ENCODE data around the gene SAMD11. TPM values are rescaled to one million over a fixed set of nuclear protein-coding genes. Genes with fewer than 3 reads are reported as not detected.

Gene SAMD11
- total and polyA plus RNA-seq, 2 experiments from 2014 or later: 32.2 to 146 TPM

DNA sequence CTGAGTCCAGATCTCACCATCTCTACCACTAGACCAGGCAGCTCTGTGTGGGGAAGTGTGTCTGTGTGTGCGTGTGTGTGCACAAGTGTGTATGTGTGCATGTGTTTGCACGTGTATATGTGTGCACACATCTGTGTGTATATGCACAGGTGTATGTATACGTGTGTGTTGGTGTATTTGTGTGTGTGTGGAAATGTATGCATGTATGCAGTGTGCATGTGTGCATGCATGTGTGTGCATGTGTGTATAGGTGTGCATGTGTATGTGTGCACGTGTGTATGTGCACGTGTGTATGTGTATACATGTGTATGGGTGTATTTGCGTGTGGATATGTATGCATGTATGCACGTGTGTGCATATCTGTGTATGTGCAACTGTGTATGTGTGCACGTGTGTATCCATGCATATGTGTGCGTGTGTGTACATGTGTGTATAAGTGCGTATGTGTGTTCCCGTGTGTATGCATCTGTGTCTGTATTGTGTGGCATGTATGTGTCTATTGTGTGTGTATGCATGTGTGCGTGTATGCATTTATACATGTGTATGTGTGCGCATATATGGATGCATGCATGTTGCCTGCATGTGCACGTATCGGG, 45.6 kb downstream of the SAMD11 start:
- TF ChIP-seq, protein P1, sequence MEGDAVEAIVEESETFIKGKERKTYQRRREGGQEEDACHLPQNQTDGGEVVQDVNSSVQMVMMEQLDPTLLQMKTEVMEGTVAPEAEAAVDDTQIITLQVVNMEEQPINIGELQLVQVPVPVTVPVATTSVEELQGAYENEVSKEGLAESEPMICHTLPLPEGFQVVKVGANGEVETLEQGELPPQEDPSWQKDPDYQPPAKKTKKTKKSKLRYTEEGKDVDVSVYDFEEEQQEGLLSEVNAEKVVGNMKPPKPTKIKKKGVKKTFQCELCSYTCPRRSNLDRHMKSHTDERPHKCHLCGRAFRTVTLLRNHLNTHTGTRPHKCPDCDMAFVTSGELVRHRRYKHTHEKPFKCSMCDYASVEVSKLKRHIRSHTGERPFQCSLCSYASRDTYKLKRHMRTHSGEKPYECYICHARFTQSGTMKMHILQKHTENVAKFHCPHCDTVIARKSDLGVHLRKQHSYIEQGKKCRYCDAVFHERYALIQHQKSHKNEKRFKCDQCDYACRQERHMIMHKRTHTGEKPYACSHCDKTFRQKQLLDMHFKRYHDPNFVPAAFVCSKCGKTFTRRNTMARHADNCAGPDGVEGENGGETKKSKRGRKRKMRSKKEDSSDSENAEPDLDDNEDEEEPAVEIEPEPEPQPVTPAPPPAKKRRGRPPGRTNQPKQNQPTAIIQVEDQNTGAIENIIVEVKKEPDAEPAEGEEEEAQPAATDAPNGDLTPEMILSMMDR (IDR thresholded peaks at IDR 0.05; ENCODE audit: low read depth, low read length): no peak
- no peak overlapping the region for H3K27ac ChIP-seq
- H3K36me3 ChIP-seq: no peaks in the 10 kb centered on the region
- peaks cover 92% of the 10 kb centered on the region for H3K27me3 ChIP-seq
- no peak overlapping the region for H3K4me3 ChIP-seq
- no peaks in the 10 kb centered on the region for H3K9me3 ChIP-seq (ENCODE audit: low read depth)
- H3K4me1 ChIP-seq (ENCODE audit: low read depth): no peaks in the 10 kb centered on the region
- DNase-seq (ENCODE audit: low read depth in 1 of 2, low spot score in 1 of 2): no peak

DNA sequence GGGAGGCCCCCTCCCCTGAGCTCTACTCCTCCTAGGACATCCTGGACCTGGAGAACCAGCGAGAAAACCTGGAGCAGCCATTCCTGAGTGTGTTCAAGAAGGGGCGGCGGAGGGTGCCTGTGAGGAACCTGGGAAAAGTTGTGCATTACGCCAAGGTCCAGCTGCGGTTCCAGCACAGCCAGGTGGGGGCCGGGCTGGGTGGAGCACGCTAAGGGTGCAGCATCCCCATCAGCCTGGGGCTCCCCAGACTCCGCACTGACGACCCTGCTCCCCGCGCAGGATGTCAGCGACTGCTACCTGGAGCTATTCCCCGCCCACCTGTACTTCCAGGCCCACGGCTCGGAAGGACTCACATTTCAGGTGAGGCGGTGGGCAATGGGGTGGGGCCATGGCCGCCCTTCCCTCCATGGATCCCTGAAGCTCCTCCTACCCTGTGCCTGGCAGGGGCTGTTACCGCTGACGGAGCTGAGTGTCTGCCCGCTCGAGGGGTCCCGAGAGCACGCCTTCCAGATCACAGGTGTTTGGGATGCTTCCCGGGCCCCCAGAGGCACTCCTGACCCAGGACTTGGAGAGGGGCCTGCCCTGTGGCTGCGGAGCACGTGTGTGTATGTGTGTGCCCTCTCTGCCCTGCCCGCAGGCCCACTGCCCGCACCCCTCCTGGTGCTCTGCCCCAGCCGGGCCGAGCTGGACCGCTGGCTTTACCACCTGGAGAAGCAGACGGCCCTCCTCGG, 46.7 kb downstream of the SAMD11 start:
- H3K4me3 ChIP-seq: no peak overlapping the region
- DNase-seq (ENCODE audit: low read depth in 1 of 2, low spot score in 1 of 2): no peak
- no peak overlapping the region for H3K27ac ChIP-seq
- H3K9me3 ChIP-seq (ENCODE audit: low read depth): no peaks in the 10 kb centered on the region
- no peaks in the 10 kb centered on the region for H3K4me1 ChIP-seq (ENCODE audit: low read depth)
- H3K27me3 ChIP-seq: peaks cover 99% of the 10 kb centered on the region
- TF ChIP-seq, protein P1 (IDR thresholded peaks at IDR 0.05; ENCODE audit: low read depth, low read length): no peak
- no peaks in the 10 kb centered on the region for H3K36me3 ChIP-seq

DNA sequence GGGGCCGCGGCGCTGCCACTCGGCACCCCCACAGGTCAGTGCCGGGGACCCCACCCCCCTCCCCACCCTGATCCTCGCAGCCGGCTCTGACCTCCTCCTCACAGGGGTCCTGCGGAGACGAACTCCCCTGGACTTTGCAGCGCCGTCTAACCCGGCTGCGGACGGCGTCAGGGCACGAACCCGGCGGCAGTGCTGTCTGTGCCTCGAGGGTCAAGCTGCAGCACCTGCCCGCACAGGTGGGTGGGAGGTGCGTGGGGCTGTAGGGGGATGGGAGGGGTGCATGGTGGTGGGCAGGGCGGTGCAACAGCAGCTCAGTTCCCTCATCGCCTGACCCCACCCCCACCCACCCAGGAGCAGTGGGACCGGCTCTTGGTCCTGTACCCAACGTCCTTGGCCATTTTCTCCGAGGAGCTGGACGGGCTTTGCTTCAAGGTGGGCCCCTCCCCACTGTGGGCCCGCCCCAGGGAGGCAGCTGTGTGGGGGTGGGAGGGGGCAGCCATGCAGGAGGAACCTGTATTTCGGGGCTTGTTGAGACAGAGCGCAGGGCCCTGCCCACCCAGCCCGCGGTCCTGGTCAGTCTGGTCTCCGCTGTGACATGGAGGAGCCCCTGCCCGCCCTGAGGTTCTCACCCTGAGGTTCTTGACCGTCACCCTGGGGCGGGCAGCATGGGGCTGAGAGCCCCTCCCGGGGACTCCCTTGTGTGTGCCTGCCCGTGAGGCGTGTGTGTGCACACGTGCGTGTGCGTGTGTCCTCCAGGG, 47.4 kb downstream of the SAMD11 start:
- no peaks in the 10 kb centered on the region for H3K9me3 ChIP-seq (ENCODE audit: low read depth)
- H3K4me3 ChIP-seq: no peak overlapping the region
- DNase-seq (ENCODE audit: low read depth in 1 of 2, low spot score in 1 of 2): no peak
- TF ChIP-seq, protein P1 (IDR thresholded peaks at IDR 0.05; ENCODE audit: low read depth, low read length): no peak
- H3K27ac ChIP-seq: no peak overlapping the region
- peaks cover 95% of the 10 kb centered on the region for H3K27me3 ChIP-seq
- no peaks in the 10 kb centered on the region for H3K4me1 ChIP-seq (ENCODE audit: low read depth)
- H3K36me3 ChIP-seq: no peaks in the 10 kb centered on the region

DNA sequence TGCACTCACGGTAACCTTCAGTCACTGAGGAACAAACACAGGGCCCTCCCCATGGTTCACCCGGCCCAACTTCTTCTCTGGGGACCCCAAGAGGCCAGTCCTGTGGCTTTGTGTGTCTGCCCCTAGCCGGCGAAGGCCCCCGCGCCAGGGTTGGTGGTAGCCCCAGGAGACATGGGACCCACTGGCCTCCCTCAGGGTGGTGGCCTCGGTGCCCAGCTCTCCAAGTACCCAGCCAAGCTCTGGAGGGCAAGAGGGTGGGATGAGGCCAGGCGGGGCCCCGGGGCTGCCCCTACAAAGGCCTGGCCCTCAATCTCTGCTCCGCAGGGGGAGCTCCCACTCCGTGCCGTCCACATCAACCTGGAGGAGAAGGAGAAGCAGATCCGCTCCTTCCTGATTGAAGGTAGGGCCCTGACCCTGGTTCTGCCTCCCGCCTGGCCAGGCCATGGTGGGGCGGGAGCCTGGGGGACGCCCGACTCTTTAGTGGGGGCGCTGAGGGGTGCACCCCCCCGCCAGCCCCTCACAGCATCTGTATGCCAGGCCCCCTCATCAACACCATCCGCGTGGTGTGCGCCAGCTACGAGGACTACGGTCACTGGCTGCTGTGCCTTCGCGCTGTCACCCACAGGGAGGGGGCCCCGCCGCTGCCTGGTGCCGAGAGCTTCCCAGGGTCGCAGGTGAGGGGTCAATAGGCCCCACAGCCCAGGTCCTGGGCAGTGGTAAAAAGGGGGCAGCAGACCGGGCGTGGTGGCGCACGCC, 48.2 kb downstream of the SAMD11 start:
- H3K27me3 ChIP-seq: peaks cover 87% of the 10 kb centered on the region

More for the DNA sequence above, 48.2 kb downstream of the SAMD11 start:
- DNase-seq (ENCODE audit: low read depth in 1 of 2, low spot score in 1 of 2): no peak
- Histone ChIP-seq H3K9me3 (ENCODE audit: low read depth) (no peaks in the 10 kb centered on the region), H3K36me3 (no peaks in the 10 kb centered on the region), H3K4me1 (ENCODE audit: low read depth) (no peaks in the 10 kb centered on the region), H3K4me3 (no peak overlapping the region), H3K27ac (no peak overlapping the region)
- TF ChIP-seq, protein P1 (IDR thresholded peaks at IDR 0.05; ENCODE audit: low read depth, low read length): no peak
